SK-N-MC (cell line): ENCODE data around the gene DSCAML1.

Experiments used
- DNase-seq: peaks from one replicate; pipeline ENCODE4 v3.0.0-alpha.2; 2011; ENCODE audit warnings: low read depth, low spot score
- H3K27ac ChIP-seq: fragments of 200-600 bp; sonication (generic); 2 replicates; pipeline ENCODE4 v1.5.1; 2016; ENCODE audit warnings: mixed run types
- H3K36me3 ChIP-seq: fragments of 200-600 bp; sonication (generic); 2 replicates; pipeline ENCODE4 v1.6.1; 2017; ENCODE audit warnings: antibody characterized with exemption, low read length, mixed read lengths; ENCODE audit not compliant: insufficient read depth
- H3K4me3 ChIP-seq: fragments of 200-600 bp; sonication (generic); 2 replicates; pipeline ENCODE4 v1.5.1; 2016
- H3K9ac ChIP-seq: fragments of 200-600 bp; sonication (generic); 2 replicates; pipeline ENCODE4 v1.8.0; 2017; ENCODE audit warnings: mixed run types, mixed read lengths; ENCODE audit not compliant: insufficient read length
- H3K9me3 ChIP-seq: fragments of 200-600 bp; sonication (generic); 2 replicates; pipeline ENCODE4 v1.6.1; 2017; ENCODE audit warnings: low read depth, mild to moderate bottlenecking, antibody characterized with exemption, low read length, moderate library complexity, mixed read lengths
- EZH2 ChIP-seq: fragments of 200-600 bp; sonication (generic); IDR thresholded peaks from one replicate; pipeline ENCODE4 v1.6.1; 2017; ENCODE audit warnings: antibody characterized with exemption
- FOXP2 ChIP-seq: optimal IDR thresholded peaks from 2 replicates; pipeline ENCODE3; 2011; ENCODE audit warnings: mild to moderate bottlenecking, moderate library complexity; ENCODE audit not compliant: insufficient read depth; ENCODE audit errors: extremely low read length, control extremely low read depth
- POLR2AphosphoS5 ChIP-seq: IDR thresholded peaks from 2 replicates; pipeline ENCODE4 v1.6.1; 2012; ENCODE audit warnings: mild to moderate bottlenecking, low read depth, low read length, borderline replicate concordance

Gene DSCAML1

GRCh38 chr11:117839380-117839881, 42.4 kb upstream of the DSCAML1 start:
- H3K27ac ChIP-seq, result no peak overlapping the region
- H3K9ac ChIP-seq, result no peak overlapping the region
- H3K9me3 ChIP-seq, result no peaks in the 10 kb centered on the region
- DNase-seq, result no peak
- TF ChIP-seq EZH2 (no peak), FOXP2 (no peak), POLR2AphosphoS5 (no peak)
- H3K36me3 ChIP-seq, result no peaks in the 10 kb centered on the region
- no peak overlapping the region for H3K4me3 ChIP-seq

- Histone ChIP-seq H3K4me3 (no peak overlapping the region), H3K9me3 (no peaks in the 10 kb centered on the region), H3K9ac (no peak overlapping the region), H3K36me3 (no peaks in the 10 kb centered on the region), H3K27ac (no peak overlapping the region)
- TF ChIP-seq FOXP2, result no peak
- TF ChIP-seq POLR2AphosphoS5, result no peak
- no peak for TF ChIP-seq EZH2
- DNase-seq, result no peak
Measured at GRCh38 chr11:117838901-117839300, 41.9 kb upstream of the DSCAML1 start.

GRCh38 chr11:117837791-117838190, 40.8 kb upstream of the DSCAML1 start:
- Histone ChIP-seq H3K4me3 (no peak overlapping the region), H3K27ac (no peak overlapping the region), H3K9ac (no peak overlapping the region), H3K36me3 (no peaks in the 10 kb centered on the region), H3K9me3 (no peaks in the 10 kb centered on the region)
- TF ChIP-seq EZH2, result no peak
- DNase-seq, result no peak

DNA sequence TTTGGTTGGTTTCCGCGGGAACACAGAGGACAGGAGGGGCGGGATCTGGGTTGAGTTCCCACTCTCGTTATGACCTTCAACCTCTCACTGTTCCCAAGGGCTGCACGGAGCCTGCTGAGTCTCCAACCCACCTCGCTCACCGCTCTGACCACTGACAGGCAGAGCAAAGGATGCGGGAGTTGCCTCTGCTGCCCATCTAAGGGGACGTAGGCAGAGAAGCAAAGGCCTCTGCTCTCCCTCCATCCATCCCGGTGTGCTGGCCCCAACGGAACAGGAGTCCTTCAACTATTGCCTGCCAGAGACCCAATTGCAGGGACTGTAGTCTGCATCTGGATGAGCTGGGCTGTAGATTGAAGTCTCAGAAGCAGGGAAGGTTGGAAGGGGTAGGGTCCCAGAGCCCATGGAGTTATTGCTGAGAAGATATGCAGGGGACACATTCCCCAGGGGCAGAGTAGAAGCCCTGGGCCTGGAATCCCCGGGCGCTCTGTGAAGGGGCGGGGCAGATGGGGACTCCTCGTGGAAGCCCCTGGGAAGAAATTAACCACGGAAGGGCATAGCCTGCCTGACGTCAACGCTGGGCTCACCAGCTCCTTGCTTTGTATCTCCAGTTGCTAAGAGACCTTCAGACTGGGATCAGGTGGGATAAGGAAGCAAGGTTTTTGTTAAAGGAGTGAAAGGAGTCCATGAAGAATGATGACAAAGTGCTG, 40.2 kb upstream of the DSCAML1 start:
- TF ChIP-seq FOXP2, result no peak
- TF ChIP-seq EZH2, result no peak
- TF ChIP-seq POLR2AphosphoS5, result no peak
- Histone ChIP-seq H3K4me3 (no peak overlapping the region), H3K9me3 (no peaks in the 10 kb centered on the region), H3K36me3 (no peaks in the 10 kb centered on the region), H3K27ac (no peak overlapping the region), H3K9ac (no peak overlapping the region)
- DNase-seq, result no peak

GRCh38 chr11:117836077-117836960, 39.3 kb upstream of the DSCAML1 start:
- DNase-seq, result no peak
- H3K9ac ChIP-seq, result no peak overlapping the region
- H3K36me3 ChIP-seq, result no peaks in the 10 kb centered on the region
- H3K9me3 ChIP-seq, result no peaks in the 10 kb centered on the region
- no peak for TF ChIP-seq FOXP2
- no peak for TF ChIP-seq EZH2
- no peak for TF ChIP-seq POLR2AphosphoS5
- H3K27ac ChIP-seq, result no peak overlapping the region
- H3K4me3 ChIP-seq, result no peak overlapping the region

DNA sequence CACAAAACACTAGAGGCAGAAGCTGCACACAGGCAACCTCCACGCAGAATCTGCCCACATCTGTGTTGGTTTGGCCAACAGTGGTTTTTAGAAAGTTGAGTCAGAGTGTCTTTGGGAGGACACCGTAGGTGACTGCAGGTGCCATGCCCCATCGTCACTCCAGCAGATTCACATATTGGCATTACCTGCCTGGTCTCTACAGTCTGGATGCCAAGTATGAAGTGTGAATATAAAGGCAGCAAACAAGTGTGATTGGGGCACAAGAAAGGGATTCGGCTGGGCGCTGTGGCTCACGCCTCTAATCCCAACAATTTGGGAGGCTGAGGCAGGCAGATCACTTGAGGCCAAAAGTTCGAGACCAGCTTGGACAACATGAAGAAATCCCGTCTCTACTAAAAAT, 38.6 kb upstream of the DSCAML1 start:
- no peak for TF ChIP-seq POLR2AphosphoS5
- TF ChIP-seq FOXP2, result no peak
- TF ChIP-seq EZH2, result no peak
- no peak overlapping the region for H3K4me3 ChIP-seq
- no peaks in the 10 kb centered on the region for H3K9me3 ChIP-seq
- no peak overlapping the region for H3K9ac ChIP-seq
- no peak overlapping the region for H3K27ac ChIP-seq
- H3K36me3 ChIP-seq, result no peaks in the 10 kb centered on the region
- DNase-seq, result no peak

GRCh38 chr11:117834838-117835443, 37.9 kb upstream of the DSCAML1 start:
- no peak for TF ChIP-seq FOXP2
- TF ChIP-seq POLR2AphosphoS5, result no peak
- TF ChIP-seq EZH2, result no peak
- H3K36me3 ChIP-seq, result no peaks in the 10 kb centered on the region
- H3K4me3 ChIP-seq, result no peak overlapping the region
- H3K27ac ChIP-seq, result no peak overlapping the region
- H3K9me3 ChIP-seq, result no peaks in the 10 kb centered on the region
- H3K9ac ChIP-seq, result no peak overlapping the region
- no peak for DNase-seq

DNA sequence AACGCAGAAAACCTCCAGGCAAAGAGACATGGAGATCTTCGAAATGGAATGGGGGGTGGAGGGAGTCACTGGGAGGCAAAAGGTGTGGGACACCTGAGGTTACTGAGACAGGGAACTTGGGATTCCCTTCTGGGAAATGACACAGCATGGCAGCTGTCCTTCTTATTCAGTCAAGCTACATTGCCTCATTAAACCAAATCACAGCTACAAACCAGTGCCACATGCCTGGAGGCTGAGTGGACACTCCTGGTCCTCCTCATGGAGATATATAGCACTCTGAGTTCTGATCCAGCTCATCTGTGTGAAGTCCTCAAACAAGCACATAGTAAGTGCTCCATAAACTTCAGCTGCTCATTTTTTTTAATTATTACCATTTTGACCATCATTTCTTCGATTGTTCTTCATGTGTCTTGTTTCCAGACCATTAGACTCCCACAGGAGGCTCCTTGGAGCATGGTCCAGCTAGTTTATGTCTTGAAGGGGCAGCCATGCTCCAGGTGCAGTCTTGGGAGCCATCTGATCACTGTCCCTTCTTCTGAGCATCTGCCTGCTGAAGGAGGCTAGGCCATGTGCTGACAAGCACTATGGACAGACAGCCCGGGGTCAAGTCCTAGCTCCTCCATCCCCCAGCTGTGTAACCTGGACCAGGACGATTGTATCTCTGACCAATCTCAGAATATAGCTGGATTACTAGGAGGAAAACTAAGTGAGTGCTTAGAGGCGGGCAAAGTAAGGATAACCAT, 37.2 kb upstream of the DSCAML1 start:
- no peak for DNase-seq
- Histone ChIP-seq H3K27ac (no peak overlapping the region), H3K9me3 (no peaks in the 10 kb centered on the region), H3K9ac (no peak overlapping the region), H3K4me3 (no peak overlapping the region), H3K36me3 (no peaks in the 10 kb centered on the region)
- TF ChIP-seq FOXP2 (no peak), POLR2AphosphoS5 (no peak), EZH2 (no peak)
